GM21390 (cell line): ENCODE data around the gene POFUT1.
"Not testable (repeated sequence)": the region's sequence is repeated elsewhere in the genome, so short reads cannot be mapped to it uniquely, and the experiment has no call there.

Experiments
- ATAC-seq: cut with Tn5 transposase; IDR thresholded peaks from one replicate; pipeline ENCODE4 v1.9.1; 2021; ENCODE audit not compliant: unreplicated experiment

Gene POFUT1

DNA sequence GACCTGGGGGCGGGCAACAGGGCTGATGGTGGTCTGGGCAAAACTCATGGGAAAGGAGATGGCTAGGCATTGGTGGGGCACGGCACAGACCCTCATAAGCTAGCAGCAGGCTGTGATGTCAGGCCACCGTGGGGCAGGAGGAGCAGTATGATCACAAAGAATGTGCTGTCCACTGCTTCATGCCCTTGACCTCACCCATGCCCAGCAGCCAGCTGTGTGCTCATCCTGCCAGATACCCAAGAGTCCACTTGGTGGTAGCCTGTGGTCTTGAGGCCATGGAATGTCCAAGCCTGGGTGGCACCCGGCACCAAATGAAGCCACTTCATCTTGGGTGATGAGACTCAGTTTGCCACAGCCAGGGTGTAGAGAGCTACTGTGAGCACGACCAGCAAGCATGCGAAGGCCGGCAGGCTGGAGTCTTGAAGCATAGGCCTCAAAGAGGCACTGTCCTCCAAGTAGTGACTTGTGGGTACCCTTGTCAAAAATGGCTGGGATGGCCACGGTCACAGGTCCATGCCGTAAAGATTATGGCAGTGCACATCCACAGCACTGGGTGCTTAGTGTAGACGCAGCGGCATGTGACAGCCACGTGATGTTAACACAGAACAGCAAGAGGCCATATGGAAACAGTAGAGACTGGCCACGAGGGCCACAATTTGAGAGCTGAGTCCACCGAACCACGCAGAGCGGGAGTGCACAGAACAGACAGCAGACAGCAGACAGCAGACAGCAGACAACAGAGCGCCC lies 19.1 kb upstream of the POFUT1 start:
- no peak for ATAC-seq

DNA sequence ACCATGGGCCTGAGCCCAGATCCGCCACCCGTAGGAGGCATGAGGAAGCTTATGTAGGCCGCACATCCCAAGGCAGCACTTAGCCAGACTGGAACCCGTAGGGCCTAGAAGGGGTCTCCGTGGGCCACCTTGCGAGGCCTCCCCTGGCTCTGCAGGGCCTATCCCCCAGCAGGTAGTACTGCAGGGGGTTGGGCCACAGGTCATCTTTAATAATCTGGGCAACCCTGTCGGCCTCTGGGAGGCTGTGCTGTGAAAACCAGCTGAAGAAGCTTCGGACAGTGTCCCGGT lies 18.6 kb upstream of the POFUT1 start:
- ATAC-seq: no peak

DNA sequence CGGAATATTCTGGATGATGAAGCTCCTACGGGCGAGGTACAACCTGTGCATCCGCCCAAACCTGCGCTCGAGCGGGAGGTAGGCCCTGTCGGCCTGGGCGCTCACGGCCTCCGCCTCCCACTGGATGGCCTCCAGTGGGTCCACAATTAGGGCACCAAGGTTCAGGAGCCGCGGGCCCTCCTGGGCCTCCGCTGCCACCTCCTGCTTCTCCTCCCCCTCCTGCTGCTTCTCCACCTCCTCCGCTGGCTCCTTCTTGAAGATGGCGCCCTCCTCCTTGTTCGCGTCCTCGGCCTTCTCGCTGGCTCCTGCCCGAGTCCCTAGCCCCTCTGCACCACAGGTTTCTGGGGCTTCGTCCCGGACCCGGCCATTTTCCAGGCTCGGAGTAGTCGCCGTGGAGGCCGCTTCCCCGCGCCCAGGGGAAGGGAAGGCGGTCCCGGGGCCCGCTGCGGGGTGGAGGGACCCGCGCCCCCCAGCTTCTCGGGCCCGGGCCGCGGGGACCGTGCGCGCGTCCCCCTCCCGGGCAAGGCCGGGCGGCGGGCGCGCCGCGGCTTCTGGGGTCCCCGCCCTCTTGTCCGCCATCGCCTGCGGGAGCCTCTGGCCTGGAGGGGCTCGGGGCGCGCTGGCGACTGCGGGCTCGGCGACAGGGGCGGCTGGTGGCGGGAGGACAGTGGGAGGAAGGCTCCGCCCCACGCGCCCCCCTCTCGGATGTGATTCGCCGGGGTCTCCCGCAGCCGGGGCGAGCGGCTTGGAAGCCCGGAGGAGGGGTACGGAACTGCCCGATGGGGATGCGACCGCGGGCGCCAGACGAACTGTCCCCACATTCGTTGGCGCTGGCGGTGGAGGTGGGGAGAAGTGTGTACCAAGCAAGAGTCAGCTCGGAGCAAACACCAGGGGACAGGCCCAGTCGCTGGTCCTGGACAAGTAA lies 17.7 kb upstream of the POFUT1 start:
- no peak for ATAC-seq

DNA sequence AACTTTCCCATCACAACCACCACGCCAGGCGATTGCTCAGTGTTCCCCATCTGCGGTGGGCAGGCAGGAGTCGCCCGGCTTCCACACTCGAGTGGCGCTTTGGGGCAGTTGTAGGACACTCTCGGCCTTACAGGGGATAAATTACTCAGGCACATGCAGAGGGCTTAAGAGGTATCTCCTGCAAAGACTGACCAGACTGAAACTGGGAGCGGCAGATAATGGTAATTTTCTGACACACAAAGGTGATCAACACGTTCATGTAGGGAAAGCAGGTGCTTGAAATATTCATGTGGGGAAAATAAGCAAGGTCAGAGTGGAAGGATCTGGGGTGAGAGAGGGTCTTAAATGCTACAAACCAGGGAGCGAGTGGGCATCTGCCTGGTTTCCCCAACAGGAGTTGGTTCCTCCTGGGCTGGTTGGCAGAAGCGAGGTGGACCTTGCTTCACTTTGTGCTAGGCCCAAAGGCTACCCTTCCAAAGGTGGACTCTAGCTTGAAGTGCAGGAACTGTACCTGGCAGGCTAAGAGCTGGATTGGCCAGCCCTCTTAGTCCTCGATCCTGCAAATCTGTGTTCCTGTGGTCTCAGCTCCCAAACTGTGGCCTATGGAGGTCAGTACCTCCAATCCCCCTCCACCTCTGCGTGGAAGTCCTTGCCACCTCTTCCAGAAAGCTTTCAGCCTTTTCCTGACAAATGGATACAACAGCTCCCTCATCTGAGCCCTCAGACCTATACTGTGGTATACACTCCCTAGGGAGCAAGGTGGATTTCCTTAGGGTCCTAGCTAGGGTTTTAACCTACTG lies 16.9 kb upstream of the POFUT1 start:
- ATAC-seq: no peak

GRCh38 chr20:32191422-32191821 lies 16.3 kb upstream of the POFUT1 start:
- no peak for ATAC-seq

- no peak for ATAC-seq
These were observed 15.8 kb upstream of the POFUT1 start for GRCh38 chr20:32191873-32192272.

- ATAC-seq: no peak
These were observed 15.0 kb upstream of the POFUT1 start for GRCh38 chr20:32192698-32193097.

DNA sequence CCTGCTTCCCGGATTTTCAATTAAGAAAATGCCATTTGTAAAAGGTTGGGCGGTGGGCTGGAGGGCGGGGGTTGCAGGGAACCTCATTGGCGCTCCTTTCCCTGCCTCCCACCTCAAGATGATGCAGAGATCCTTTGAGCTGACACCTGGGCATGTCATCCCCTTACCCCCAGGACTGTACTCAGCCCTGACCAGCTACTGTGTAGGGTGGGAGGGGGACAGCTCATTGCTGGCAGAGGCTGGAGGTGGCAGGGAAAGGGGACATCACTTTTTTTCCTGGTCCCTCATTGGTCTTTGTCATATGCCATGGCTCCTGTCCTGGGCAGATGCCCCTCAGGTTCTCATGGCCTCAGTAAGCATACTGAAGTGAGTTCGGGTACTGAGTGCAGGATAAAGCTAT lies 14.3 kb upstream of the POFUT1 start:
- ATAC-seq: not testable (repeated sequence)

DNA sequence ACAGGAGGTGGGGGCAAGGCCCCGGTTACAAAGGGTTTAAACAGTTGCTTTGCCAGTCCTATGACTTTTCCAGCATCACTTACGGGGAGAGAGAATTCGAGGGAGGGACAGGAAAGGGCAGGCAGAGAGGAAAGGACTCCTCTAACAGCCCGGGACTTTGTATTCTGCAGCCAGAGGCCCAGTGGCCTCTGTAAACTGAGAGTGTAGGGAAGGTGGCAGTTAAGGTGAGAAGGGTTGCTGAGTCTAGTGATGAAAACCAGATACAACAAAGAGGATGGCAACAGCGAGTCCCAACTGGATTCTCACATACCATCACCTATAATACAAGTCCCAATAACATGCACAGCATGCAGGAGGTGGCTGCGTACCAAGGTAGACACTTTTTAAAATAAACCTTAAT lies 13.7 kb upstream of the POFUT1 start:
- no peak for ATAC-seq

GRCh38 chr20:32195581-32195980 lies 12.1 kb upstream of the POFUT1 start:
- ATAC-seq: no peak

DNA sequence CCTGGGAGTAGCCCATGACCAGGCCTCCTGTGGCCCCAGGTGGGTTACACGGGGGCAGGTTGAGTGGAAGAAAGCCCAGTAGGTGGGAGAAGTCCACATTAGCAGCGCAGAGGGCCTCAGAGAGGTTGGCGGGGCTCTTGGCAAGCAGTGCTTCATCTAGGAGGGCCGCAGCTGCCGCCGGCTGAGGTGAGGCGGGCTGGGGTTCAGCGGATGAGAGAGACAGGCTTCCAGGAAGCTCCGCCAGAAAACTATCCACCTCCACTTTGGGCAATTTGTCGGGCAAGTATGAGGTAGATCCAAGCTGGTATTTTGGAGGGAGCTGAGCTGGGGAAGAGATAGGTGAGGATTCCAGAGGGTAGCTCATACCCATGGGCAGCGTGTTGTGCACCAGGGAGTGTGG lies 11.1 kb upstream of the POFUT1 start:
- not testable (repeated sequence) for ATAC-seq

DNA sequence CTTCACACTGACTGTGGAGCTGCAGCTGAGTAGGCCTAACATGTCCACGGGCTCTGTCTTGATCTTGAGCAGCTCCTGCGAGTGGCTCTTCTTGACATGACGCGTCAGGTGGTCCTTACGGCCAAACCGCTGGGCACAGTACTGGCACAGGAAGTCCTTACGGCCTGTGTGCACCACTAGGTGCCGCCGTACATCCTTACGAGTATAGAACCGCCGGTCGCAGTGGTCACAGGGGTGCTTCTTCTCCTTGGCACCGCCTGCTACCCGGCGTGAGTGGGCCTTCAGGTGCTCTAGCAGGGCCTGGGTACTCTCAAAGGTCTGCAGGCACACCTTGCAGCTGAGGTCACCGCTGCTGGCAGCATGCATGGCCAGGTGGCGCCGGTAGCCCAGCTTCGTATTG lies 10.5 kb upstream of the POFUT1 start:
- ATAC-seq: not testable (repeated sequence)

DNA sequence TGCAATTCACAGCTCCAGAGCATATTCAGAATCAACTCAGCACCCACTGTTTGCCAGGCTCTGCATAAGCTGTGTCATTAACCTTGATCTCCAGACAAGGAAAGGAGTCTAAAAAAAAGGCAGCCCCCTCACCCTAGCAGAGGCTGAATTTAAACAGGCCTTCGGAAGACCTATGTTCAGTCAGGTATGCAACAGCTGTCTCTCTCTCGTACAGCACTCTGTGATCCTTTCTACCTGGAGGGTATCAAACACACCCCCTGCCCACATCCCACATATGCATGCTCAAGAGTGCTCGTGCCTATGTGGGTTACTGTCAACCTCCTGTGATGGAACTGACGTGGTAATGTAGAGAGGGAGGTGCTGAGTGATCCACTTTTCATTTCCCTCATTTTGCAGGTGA lies 8.7 kb upstream of the POFUT1 start:
- no peak for ATAC-seq

DNA sequence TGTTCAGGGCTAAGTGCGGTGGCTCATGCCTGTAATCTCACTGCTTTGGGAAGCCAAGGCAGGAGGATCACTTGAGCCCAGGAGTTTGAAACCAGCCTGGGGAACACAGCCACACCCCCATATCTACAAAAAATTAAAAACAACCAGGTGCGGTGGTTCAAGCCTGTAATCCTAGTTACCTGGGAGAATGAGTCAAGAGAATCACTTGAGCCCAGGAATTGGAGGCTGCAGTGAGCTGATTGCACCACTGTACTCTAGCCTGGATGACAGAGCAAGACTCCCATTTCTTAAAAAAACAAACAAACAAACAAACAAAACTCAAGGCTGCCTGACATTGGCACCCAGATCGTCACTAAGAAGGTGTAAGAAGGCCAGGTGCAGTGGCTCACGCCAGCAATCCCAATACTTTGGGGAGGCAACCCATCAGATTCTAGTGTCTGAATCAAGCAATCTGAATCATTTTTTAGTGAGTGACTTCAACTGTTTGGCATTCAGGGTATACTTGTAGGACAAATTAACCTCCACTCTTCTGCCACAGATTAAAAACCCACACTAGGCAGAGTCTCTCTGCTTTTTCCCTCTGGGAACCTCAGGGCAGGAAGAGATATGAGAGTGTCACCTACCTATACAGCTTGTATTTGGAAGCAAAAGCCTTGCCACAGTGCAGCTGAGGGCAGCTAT lies 6.2 kb upstream of the POFUT1 start:
- ATAC-seq: no peak

- ATAC-seq: no peak
These were observed 5.7 kb upstream of the POFUT1 start for GRCh38 chr20:32201977-32202363.

DNA sequence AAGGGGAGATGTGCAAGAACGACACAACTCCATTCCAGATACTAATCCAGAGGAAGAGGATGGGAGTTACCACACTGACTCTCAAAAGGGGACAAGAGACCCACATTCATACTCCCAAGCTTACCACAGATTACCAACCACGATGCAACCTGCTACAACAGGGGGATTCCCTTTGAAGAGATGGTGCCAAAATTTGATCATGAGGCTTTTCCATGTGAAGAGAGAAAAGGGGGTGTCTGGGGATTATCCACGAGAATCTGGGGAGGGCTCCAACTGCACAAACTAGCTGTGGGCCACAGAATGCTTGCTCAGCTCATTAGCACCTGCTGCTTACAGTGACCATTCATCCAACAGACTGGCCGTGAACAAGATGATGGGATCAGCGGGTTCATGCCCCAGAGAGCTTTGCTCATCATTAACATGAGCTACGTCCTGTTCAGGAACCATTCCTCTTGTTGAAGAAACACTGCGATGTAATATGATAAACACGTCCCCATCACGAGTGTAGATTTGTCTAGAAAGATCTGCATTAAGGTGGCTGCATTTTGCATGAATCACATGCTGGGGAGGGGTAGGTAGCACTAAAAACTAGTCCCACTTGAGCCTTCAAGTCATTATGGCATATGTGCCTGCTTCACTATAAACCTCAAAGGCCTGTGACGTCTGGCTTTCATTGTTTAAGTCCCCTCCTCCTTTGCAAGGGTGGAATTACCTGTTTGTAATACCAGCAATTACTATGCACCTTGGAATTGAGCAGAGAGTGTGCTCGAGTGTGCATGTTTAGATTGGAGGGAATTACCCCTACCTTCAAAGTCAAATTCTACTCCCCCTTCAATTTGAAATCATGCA lies 4.1 kb upstream of the POFUT1 start:
- ATAC-seq: no peak

DNA sequence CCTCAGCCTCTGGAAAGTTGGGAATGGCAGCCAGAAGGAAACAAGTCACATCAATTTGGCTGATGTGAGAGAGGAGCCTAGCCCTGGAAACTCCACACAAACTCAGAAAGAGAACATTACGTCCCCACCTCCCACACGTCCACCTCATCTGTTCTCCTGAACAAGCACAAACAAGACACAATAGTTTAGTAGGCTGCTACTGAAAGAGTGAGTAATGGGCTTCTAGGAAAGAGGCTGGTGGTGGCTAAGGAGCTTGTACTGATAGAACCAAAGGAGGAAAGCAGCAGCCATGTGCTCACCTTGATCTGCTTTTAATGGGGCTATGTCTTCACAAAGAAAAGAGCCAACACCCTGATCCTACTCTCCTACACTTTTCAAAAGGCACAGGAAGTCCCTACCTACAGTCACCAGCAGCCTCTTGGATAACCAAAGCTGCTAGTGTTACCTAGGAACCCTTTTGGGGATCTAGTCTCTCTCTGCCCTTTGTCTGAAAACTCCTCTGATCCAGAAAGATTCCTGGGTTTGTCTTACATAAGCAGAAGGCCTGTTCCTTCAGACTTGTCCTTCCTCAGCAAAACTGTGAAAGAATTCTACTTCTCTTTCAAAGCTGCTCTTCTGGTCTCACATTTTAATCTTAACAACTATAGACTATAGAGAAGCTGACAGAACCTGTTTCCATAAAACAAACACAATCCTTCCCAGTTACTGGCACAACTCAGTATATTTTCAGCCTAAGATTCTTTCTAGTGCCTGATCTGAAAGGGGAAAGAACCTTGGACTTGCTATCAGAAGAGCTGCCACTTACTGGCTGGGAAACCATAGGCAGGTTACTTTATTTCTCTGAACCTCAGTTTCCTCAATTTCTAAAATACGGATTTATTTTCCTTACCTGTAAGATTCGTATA lies 3.2 kb upstream of the POFUT1 start:
- no peak for ATAC-seq

GRCh38 chr20:32205110-32205842 lies 2.4 kb upstream of the POFUT1 start:
- no peak for ATAC-seq
